NOMO-1 treated with DMSO at 0.1 percent for 48 hours (cell line): ENCODE measurements around the gene TRPV6.
A peak's percentile ranks its signal among the peaks of the same experiment; 100 is the strongest.

Source experiments
- DNase-seq: peaks from one replicate; lab custom pipeline; 2025; ENCODE audit not compliant: unreplicated experiment; lab: John Stamatoyannopoulos, UW

TRPV6 gene

GRCh38 chr7:142886866-142887265, 1.3 kb upstream of the TRPV6 start:
- no peak for DNase-seq

GRCh38 chr7:142884286-142884640, 1.3 kb downstream of the TRPV6 start:
- DNase-seq: no peak

- no peak for DNase-seq
Measured at GRCh38 chr7:142883571-142884285, 1.8 kb downstream of the TRPV6 start.

GRCh38 chr7:142883145-142883544, 2.4 kb downstream of the TRPV6 start:
- DNase-seq: no peak

GRCh38 chr7:142882338-142882678, 3.2 kb downstream of the TRPV6 start:
- no peak for DNase-seq

- no peak for DNase-seq
Measured at GRCh38 chr7:142881586-142882337, 3.8 kb downstream of the TRPV6 start.

GRCh38 chr7:142880876-142881505, 4.6 kb downstream of the TRPV6 start:
- DNase-seq: peak; percentile 0

GRCh38 chr7:142879060-142879459, 6.5 kb downstream of the TRPV6 start:
- DNase-seq: no peak

GRCh38 chr7:142878315-142878714, 7.2 kb downstream of the TRPV6 start:
- no peak for DNase-seq

- DNase-seq: no peak
Measured at GRCh38 chr7:142876991-142877910, 8.3 kb downstream of the TRPV6 start.

- no peak for DNase-seq
Measured at GRCh38 chr7:142876236-142876960, 9.1 kb downstream of the TRPV6 start.

GRCh38 chr7:142875456-142875855, 10.1 kb downstream of the TRPV6 start:
- no peak for DNase-seq

GRCh38 chr7:142874837-142875236, 10.7 kb downstream of the TRPV6 start:
- no peak for DNase-seq

GRCh38 chr7:142874409-142874808, 11.1 kb downstream of the TRPV6 start:
- no peak for DNase-seq

GRCh38 chr7:142873871-142874270, 11.7 kb downstream of the TRPV6 start:
- DNase-seq: no peak

- peak; percentile 1 for DNase-seq
Measured at GRCh38 chr7:142873281-142873784, 12.2 kb downstream of the TRPV6 start.

GRCh38 chr7:142872106-142872675, 13.4 kb downstream of the TRPV6 start:
- DNase-seq: no peak

GRCh38 chr7:142871260-142872105, 14.1 kb downstream of the TRPV6 start:
- no peak for DNase-seq
